Measurements from ENCODE around the gene TRPM3.

Gene TRPM3

DNA sequence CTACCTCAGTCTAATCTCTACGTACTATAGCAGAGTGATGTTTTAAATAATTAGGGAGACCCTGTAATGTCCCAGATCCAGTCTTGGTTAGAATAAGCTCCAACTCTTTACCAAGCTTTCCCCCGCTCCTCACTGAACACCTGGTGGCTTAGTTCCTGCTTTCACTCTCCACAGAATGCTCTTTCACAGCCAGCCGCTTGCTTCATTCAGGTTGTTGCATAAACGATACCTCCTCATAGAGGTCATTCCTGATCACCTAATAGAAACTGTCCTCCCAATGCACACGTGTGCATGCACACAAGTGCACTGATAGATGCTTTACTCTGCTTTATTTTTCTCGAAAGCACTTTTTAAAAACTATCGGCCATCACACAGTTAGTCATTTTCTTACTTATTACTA, 298.1 kb downstream of the TRPM3 start:
- Histone ChIP-seq H3K27ac (ENCODE audit: low read depth, low read length) (no peak overlapping the region), H3K4me3 (ENCODE audit: low read length) (no peak overlapping the region), H3K27me3 (ENCODE audit: control insufficient read depth, insufficient read depth, low read length) (no peaks in the 10 kb centered on the region), H3K9ac (ENCODE audit: low read length) (no peak overlapping the region), H3K36me3 (ENCODE audit: control insufficient read depth, insufficient read depth, low read length) (no peaks in the 10 kb centered on the region), H3K4me1 (ENCODE audit: control insufficient read depth, insufficient read depth, low read length) (no peaks in the 10 kb centered on the region)

DNA sequence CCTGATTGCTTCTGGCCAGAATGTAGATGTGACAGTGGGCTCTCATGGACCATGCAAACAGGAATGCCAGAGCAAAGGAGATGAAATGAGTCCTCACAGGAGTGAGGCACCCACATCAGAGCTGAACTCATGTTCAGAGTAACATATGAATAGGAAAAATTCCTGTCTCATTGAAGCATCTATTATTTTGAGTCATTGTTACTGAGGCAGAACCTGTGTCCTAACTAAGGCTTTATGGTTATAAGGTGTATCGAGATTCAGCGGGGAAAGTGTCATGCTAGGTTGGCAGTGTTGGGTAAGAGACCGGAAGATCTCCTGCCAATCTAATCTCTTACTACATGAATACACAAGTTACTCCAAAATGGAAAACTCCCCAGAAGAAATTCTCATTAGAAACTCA, 304.1 kb downstream of the TRPM3 start:
- Histone ChIP-seq H3K36me3 (ENCODE audit: control insufficient read depth, insufficient read depth, low read length) (no peaks in the 10 kb centered on the region), H3K27ac (ENCODE audit: low read depth, low read length) (no peak overlapping the region), H3K9ac (ENCODE audit: low read length) (no peak overlapping the region), H3K4me1 (ENCODE audit: control insufficient read depth, insufficient read depth, low read length) (no peaks in the 10 kb centered on the region), H3K4me3 (ENCODE audit: low read length) (no peak overlapping the region), H3K27me3 (ENCODE audit: control insufficient read depth, insufficient read depth, low read length) (no peaks in the 10 kb centered on the region)

DNA sequence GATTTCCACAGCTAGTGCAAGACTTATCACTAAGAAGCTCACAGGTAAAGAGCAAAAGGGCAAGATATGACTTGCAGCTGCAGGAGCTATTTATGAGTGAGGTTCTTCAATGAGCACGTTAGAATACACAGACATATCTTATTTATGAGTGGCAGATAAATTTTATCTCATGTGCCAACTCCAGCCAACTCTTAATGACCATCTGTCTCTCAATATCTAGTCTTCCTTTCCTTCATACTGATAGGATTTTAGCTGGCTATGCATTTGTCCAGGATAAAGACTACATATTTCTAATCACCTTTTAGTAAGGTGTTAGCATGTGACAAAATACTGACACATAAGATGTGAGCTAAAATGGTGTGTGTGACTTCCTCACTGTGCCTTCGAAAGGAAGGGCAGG, 304.5 kb downstream of the TRPM3 start:
- H3K27ac ChIP-seq (ENCODE audit: low read depth, low read length) = no peak overlapping the region
- no peaks in the 10 kb centered on the region for H3K4me1 ChIP-seq (ENCODE audit: control insufficient read depth, insufficient read depth, low read length)
- no peak overlapping the region for H3K9ac ChIP-seq (ENCODE audit: low read length)
- H3K36me3 ChIP-seq (ENCODE audit: control insufficient read depth, insufficient read depth, low read length) = no peaks in the 10 kb centered on the region
- H3K4me3 ChIP-seq (ENCODE audit: low read length) = no peak overlapping the region
- no peaks in the 10 kb centered on the region for H3K27me3 ChIP-seq (ENCODE audit: control insufficient read depth, insufficient read depth, low read length)

DNA sequence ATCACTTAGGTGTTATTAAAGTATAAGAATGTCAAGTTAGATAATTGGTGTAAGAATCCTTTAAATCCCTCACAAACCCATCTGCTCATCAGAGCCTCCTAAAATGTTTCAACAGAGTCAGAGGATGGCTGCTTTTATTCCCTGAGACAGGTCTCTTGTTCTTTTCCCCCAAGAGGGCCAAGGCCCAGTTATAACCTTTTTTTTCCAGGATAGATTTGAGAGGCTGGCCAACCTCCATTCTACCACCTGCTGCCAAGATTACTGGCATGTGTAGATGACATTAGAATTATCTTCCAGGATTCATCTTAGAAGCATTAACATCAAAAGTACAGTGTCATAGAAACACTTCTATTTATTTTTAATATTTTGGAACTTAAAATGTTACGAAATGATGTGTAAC, 305.1 kb downstream of the TRPM3 start:
- H3K36me3 ChIP-seq (ENCODE audit: control insufficient read depth, insufficient read depth, low read length) = no peaks in the 10 kb centered on the region
- H3K27ac ChIP-seq (ENCODE audit: low read depth, low read length) = no peak overlapping the region
- no peaks in the 10 kb centered on the region for H3K4me1 ChIP-seq (ENCODE audit: control insufficient read depth, insufficient read depth, low read length)
- no peaks in the 10 kb centered on the region for H3K27me3 ChIP-seq (ENCODE audit: control insufficient read depth, insufficient read depth, low read length)
- H3K9ac ChIP-seq (ENCODE audit: low read length) = no peak overlapping the region
- no peak overlapping the region for H3K4me3 ChIP-seq (ENCODE audit: low read length)

DNA sequence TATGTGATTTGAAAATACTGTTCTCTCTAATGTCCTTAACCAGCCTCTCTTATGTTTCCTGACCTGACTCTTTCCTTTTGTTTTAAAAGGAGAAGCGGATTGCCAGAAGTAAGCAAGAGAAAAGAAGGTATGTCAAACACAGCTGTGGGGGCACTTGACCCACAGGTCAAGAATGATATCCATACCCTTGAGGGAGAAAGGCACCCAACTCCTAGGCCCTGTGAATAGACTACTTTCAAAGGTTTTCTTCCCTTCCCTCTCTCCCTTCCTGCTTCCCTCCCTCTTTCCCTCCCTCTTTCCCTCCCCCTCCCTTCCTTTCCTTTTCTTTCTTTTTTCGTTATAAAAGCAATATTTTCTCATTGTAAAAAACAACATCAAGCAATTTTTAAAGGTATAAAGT, 306.8 kb downstream of the TRPM3 start:
- no peaks in the 10 kb centered on the region for H3K36me3 ChIP-seq (ENCODE audit: control insufficient read depth, insufficient read depth, low read length)
- H3K27me3 ChIP-seq (ENCODE audit: control insufficient read depth, insufficient read depth, low read length) = no peaks in the 10 kb centered on the region
- no peak overlapping the region for H3K27ac ChIP-seq (ENCODE audit: low read depth, low read length)
- no peak overlapping the region for H3K9ac ChIP-seq (ENCODE audit: low read length)
- no peak overlapping the region for H3K4me3 ChIP-seq (ENCODE audit: low read length)
- H3K4me1 ChIP-seq (ENCODE audit: control insufficient read depth, insufficient read depth, low read length) = no peaks in the 10 kb centered on the region

DNA sequence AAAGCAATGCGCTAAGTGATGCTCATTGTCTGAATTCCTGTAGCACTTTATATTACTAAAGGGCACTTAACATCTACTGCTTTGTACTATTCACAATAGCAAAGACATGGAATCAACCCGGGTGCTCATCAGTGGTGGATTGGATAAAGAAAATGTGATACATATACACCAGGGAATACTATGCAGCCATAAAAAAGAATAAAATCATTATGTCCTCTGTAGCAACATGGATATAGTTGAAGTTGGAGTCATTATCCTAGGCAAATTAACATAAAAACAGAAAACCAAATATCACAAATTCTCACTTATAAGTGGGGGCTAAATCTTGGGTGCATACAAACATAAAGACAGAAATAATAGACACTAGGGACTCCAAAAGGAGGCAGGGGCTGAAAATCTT, 308.3 kb downstream of the TRPM3 start:
- no peaks in the 10 kb centered on the region for H3K27me3 ChIP-seq (ENCODE audit: control insufficient read depth, insufficient read depth, low read length)
- H3K4me1 ChIP-seq (ENCODE audit: control insufficient read depth, insufficient read depth, low read length) = no peaks in the 10 kb centered on the region
- no peaks in the 10 kb centered on the region for H3K36me3 ChIP-seq (ENCODE audit: control insufficient read depth, insufficient read depth, low read length)
- no peak overlapping the region for H3K9ac ChIP-seq (ENCODE audit: low read length)
- no peak overlapping the region for H3K27ac ChIP-seq (ENCODE audit: low read depth, low read length)
- no peak overlapping the region for H3K4me3 ChIP-seq (ENCODE audit: low read length)

DNA sequence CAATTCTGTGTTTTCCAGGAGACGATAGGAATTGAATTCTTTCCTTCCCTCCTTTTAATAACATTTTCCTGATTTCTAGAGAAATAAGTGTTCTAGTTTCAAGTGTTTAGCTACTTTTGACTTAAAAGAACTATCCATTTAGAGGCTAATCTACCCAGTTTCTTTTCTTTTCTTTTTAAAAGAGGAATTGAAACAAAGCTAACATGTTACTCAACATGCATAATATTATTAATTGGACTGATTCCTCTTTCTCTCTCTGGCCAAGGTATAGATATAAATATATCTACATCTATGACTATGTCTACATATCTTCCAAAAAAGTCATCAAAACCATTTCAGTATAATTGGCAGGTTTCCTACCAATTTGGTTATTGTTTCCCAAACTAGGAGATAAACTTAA, 309.8 kb downstream of the TRPM3 start:
- no peak overlapping the region for H3K27ac ChIP-seq (ENCODE audit: low read depth, low read length)
- H3K4me1 ChIP-seq (ENCODE audit: control insufficient read depth, insufficient read depth, low read length) = no peaks in the 10 kb centered on the region
- H3K27me3 ChIP-seq (ENCODE audit: control insufficient read depth, insufficient read depth, low read length) = no peaks in the 10 kb centered on the region
- no peaks in the 10 kb centered on the region for H3K36me3 ChIP-seq (ENCODE audit: control insufficient read depth, insufficient read depth, low read length)
- no peak overlapping the region for H3K4me3 ChIP-seq (ENCODE audit: low read length)
- no peak overlapping the region for H3K9ac ChIP-seq (ENCODE audit: low read length)

DNA sequence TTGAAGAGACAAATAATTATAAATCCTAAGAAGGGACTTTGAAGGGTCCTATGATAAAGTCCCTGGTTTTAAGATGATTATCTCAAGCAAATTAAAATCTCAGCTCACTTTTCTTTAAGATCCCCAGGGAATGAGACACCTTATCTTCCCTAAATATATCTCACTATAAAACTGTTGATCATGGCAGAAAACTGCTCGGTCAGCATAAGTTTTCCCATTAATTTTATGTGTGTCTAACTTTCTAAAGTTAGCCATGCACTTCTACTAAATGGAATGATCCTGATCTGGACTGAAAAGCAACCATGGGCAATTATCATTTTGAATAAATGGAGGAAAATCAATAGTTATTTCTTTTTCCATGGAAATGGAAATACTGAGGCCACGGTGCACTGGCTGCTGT, 314.5 kb downstream of the TRPM3 start:
- Histone ChIP-seq H3K36me3 (ENCODE audit: control insufficient read depth, insufficient read depth, low read length) (no peaks in the 10 kb centered on the region), H3K9ac (ENCODE audit: low read length) (no peak overlapping the region), H3K27me3 (ENCODE audit: control insufficient read depth, insufficient read depth, low read length) (no peaks in the 10 kb centered on the region), H3K4me3 (ENCODE audit: low read length) (no peak overlapping the region), H3K4me1 (ENCODE audit: control insufficient read depth, insufficient read depth, low read length) (no peaks in the 10 kb centered on the region), H3K27ac (ENCODE audit: low read depth, low read length) (no peak overlapping the region)

DNA sequence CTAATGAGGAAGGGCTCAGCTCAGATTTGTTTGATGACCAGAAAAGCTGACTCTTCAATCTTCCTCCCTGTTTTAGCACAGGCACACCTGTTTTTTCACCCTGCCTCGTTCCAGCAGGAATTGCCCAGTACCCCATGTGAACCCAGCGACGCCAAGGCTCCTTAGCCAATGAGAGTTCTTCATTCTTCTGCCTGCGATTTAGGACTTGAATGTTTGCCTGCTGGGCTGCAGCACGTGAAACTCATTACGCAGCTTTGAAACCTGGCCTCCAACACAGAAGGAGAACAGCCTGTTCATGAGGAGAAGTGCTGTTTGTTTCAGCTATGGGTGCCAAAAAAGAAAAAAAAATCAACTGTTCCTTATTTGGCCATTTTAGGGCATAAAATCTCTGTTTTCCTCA, 315.5 kb downstream of the TRPM3 start:
- H3K4me1 ChIP-seq (ENCODE audit: control insufficient read depth, insufficient read depth, low read length) = no peaks in the 10 kb centered on the region
- no peak overlapping the region for H3K9ac ChIP-seq (ENCODE audit: low read length)
- no peak overlapping the region for H3K4me3 ChIP-seq (ENCODE audit: low read length)
- H3K27me3 ChIP-seq (ENCODE audit: control insufficient read depth, insufficient read depth, low read length) = no peaks in the 10 kb centered on the region
- no peaks in the 10 kb centered on the region for H3K36me3 ChIP-seq (ENCODE audit: control insufficient read depth, insufficient read depth, low read length)
- H3K27ac ChIP-seq (ENCODE audit: low read depth, low read length) = no peak overlapping the region

DNA sequence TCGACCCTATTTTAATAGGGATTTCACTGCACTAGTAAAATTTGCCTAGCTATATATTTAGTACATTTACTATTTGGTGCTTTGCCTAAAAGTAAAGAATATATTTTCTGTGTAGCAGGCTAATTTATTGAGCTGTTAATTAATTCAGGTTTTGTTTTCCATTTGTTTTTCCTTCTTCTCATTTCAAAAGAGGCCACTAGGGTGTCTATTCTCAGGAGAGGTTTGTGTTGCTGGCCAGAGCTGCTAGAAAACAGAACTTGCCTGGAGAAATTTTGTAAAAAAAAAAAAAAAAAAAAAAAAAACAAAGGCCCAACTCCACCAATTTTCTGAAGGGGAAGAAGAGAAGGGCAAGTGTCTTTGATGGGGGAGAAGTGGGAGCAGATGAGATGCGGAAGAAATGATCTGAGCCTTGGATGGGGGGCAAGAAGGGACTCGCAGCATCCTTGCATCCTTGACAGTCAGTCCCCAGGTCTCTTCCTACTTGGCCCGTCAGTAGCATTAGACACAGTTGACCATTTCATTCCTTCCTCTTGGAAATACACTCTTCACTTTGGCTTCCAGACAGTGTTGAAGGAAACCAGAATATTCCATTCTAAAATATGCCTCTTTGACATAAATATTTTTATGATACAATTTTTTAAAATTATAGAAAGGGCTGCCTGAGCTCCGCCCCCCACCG, 318.5 kb downstream of the TRPM3 start:
- Histone ChIP-seq H3K27ac (ENCODE audit: low read depth, low read length) (no peak overlapping the region), H3K4me3 (ENCODE audit: low read length) (no peak overlapping the region), H3K4me1 (ENCODE audit: control insufficient read depth, insufficient read depth, low read length) (no peaks in the 10 kb centered on the region), H3K9ac (ENCODE audit: low read length) (no peak overlapping the region), H3K36me3 (ENCODE audit: control insufficient read depth, insufficient read depth, low read length) (no peaks in the 10 kb centered on the region), H3K27me3 (ENCODE audit: control insufficient read depth, insufficient read depth, low read length) (no peaks in the 10 kb centered on the region)

DNA sequence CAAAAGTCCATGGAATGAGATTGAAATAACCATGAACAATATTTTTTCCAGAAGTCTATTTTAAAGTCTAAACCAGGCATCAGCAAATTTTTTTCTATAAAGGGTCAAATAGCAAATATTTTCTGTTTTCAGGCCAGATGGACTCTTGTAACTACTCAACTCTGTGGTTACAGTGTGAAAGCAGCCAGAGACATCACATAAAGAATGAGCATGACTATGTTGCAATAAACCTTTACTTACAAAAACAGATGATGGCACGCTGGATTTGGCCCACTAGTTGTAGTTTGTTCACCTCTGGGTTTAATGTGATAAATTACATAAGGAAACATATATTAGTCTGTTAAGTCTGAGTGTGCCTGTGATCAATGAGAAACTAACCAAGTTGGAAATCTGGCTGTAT, 319.2 kb downstream of the TRPM3 start:
- Histone ChIP-seq H3K36me3 (ENCODE audit: control insufficient read depth, insufficient read depth, low read length) (no peaks in the 10 kb centered on the region), H3K9ac (ENCODE audit: low read length) (no peak overlapping the region), H3K27ac (ENCODE audit: low read depth, low read length) (no peak overlapping the region), H3K4me3 (ENCODE audit: low read length) (no peak overlapping the region), H3K27me3 (ENCODE audit: control insufficient read depth, insufficient read depth, low read length) (no peaks in the 10 kb centered on the region), H3K4me1 (ENCODE audit: control insufficient read depth, insufficient read depth, low read length) (no peaks in the 10 kb centered on the region)

DNA sequence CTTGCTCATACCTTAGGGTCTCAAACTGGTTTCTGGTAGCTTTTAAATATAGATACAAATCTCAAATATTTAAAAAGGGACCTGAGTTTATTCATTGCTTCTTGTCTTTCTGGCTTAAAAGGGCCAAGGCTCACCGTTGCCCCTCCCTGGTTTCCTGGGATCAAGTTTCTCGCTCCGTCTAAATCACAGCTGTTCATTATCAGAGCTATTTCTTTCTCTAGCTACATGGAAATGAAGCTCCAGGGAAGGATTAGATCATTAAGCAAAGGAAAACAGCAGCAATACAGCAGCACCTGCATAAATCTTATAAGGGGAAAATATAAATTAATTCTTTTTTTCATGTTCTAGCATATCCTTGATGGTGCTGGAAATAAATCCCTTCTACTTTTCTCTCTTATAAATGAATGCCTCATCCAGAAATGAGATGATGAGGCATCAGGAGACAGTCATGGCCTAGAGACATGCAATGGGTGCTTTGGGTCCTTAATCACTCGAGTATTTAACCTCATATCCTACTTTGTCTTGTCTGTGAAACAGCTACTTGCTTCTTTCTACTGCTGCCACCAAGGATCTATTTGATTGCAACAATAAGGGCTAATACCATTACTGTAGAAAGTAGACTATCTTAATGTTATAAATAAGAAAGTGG, 320.1 kb downstream of the TRPM3 start:
- no peak overlapping the region for H3K4me3 ChIP-seq (ENCODE audit: low read length)

DNA sequence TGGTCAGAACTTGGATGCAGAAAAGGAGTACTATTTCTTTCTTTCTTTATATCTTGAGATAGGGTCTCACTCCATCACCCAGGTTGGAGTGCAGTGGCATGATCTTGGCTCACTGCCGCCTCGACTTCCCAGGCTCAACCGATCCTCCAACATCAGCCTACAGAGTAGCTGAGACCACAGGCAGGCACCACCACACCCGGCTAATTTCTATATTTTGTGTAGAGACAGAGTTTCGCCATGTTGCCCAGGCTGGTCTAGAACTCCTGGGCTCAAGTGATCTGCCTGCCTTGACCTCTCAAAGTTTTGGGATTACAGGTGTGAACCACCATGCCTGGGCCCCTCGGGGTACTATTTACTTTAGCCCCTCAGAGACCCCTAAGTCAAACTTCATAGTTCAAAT, 323.4 kb downstream of the TRPM3 start:
- Histone ChIP-seq H3K4me1 (ENCODE audit: control insufficient read depth, insufficient read depth, low read length) (no peaks in the 10 kb centered on the region), H3K27me3 (ENCODE audit: control insufficient read depth, insufficient read depth, low read length) (no peaks in the 10 kb centered on the region), H3K9ac (ENCODE audit: low read length) (no peak overlapping the region)

More for the DNA sequence above, 320.1 kb downstream of the TRPM3 start:
- Histone ChIP-seq H3K27ac (ENCODE audit: low read depth, low read length) (no peak overlapping the region), H3K27me3 (ENCODE audit: control insufficient read depth, insufficient read depth, low read length) (no peaks in the 10 kb centered on the region), H3K4me1 (ENCODE audit: control insufficient read depth, insufficient read depth, low read length) (no peaks in the 10 kb centered on the region), H3K9ac (ENCODE audit: low read length) (no peak overlapping the region), H3K36me3 (ENCODE audit: control insufficient read depth, insufficient read depth, low read length) (no peaks in the 10 kb centered on the region)

More for the DNA sequence above, 323.4 kb downstream of the TRPM3 start:
- Histone ChIP-seq H3K27ac (ENCODE audit: low read depth, low read length) (no peak overlapping the region), H3K36me3 (ENCODE audit: control insufficient read depth, insufficient read depth, low read length) (no peaks in the 10 kb centered on the region), H3K4me3 (ENCODE audit: low read length) (no peak overlapping the region)

Data from rectal smooth muscle tissue (tissue), 1 donor.